H1 (cell line): Measurements from ENCODE around the gene ZNF3. TPM values are rescaled to one million over a fixed set of nuclear protein-coding genes. Genes with fewer than 3 reads are reported as not detected.

Experiments
- CTCF ChIA-PET: fragments of 300-600 bp; sonication (Branson Sonifier 250); formaldehyde crosslinking; loops from one replicate; lab custom pipeline; 2021; ENCODE audit not compliant: partially characterized antibody; lab: Charles Lee
- POLR2A ChIA-PET: fragments of 300-600 bp; sonication (Branson Sonifier 250); formaldehyde crosslinking; loops from one replicate; lab custom pipeline; 2021; ENCODE audit warnings: inconsistent platforms; ENCODE audit not compliant: partially characterized antibody; lab: Charles Lee
- DNase-seq, 2 experiments: peaks; one replicate each; pipeline versions ENCODE4 v3.0.0 to v3.0.0-alpha.2; 2010 to 2022; ENCODE audit warnings: low spot score in 2 of 2, low read depth in 1 of 2, mixed read lengths in 1 of 2
- FAIRE-seq: peaks from 2 replicates; lab custom pipeline; 2011; peaks lifted over from hg19 to GRCh38; lab: Jason Lieb, UNC
- H2AFZ ChIP-seq: 2 replicates; pipeline ENCODE4 v1.8.1; 2012; ENCODE audit warnings: low read length, inconsistent platforms
- H2AK5ac ChIP-seq: 2 replicates; pipeline ENCODE4 v1.6.1; 2013; ENCODE audit warnings: low read depth, low read length
- H2BK120ac ChIP-seq: replicated peaks from 2 replicates; pipeline ENCODE3; 2013; ENCODE audit warnings: low read depth, low read length, inconsistent platforms
- H2BK12ac ChIP-seq: 2 replicates; pipeline ENCODE4 v1.6.1; 2013; ENCODE audit warnings: low read depth, low read length
- H2BK15ac ChIP-seq: 2 replicates; pipeline ENCODE4 v1.6.1; 2013; ENCODE audit warnings: low read length
- H2BK20ac ChIP-seq: 2 replicates; pipeline ENCODE4 v1.6.1; 2013; ENCODE audit warnings: low read length
- H2BK5ac ChIP-seq: 2 replicates; pipeline ENCODE4 v1.6.1; 2013; ENCODE audit warnings: low read depth, low read length
- H3K14ac ChIP-seq: 2 replicates; pipeline ENCODE4 v1.6.1; 2013; ENCODE audit warnings: inconsistent platforms; ENCODE audit not compliant: insufficient read length
- H3K18ac ChIP-seq: 2 replicates; pipeline ENCODE4 v1.6.1; 2013; ENCODE audit warnings: low read length; ENCODE audit errors: extremely low read depth
- H3K23ac ChIP-seq: 2 replicates; pipeline ENCODE4 v1.6.1; 2013; ENCODE audit warnings: inconsistent platforms; ENCODE audit not compliant: insufficient read length
- H3K23me2 ChIP-seq: 2 replicates; pipeline ENCODE4 v1.6.1; 2013; ENCODE audit warnings: low read depth, low read length
- H3K27ac ChIP-seq: 2 replicates; pipeline ENCODE4 v1.6.1; 2011; ENCODE audit warnings: low read depth, low read length, inconsistent platforms
- H3K27me3 ChIP-seq, 4 experiments: replicated peaks in 1 of 4; 1 replicate in 1 of 4; 2 replicates in 3 of 4; pipeline versions ENCODE4 v1.6.1 to v1.8.1; 2011 to 2013; ENCODE audit warnings: low read length in 3 of 4, mild to moderate bottlenecking in 3 of 4, inconsistent platforms in 2 of 4, mixed read lengths in 2 of 4, moderate library complexity in 1 of 4; ENCODE audit not compliant: control insufficient read depth in 3 of 4, insufficient read depth in 3 of 4; ENCODE audit errors: extremely low read depth in 1 of 4
- H3K36me3 ChIP-seq, 4 experiments: 2 replicates each; pipeline versions ENCODE4 v1.6.1 to v1.8.1; 2011 to 2013; ENCODE audit warnings: mild to moderate bottlenecking in 4 of 4, low read length in 3 of 4, moderate library complexity in 2 of 4, control low read depth in 1 of 4, inconsistent platforms in 1 of 4; ENCODE audit not compliant: insufficient read depth in 4 of 4, control insufficient read depth in 2 of 4
- H3K4ac ChIP-seq: replicated peaks from 2 replicates; pipeline ENCODE3; 2013; ENCODE audit warnings: low read length, low read depth, mixed read lengths, inconsistent platforms; ENCODE audit not compliant: insufficient read length
- H3K4me1 ChIP-seq, 4 experiments: replicated peaks in 1 of 4; 1 replicate in 1 of 4; 2 replicates in 3 of 4; pipeline versions ENCODE4 v1.6.1 to v1.8.1; 2011 to 2013; ENCODE audit warnings: low read length in 3 of 4, inconsistent platforms in 2 of 4, mixed read lengths in 1 of 4; ENCODE audit not compliant: insufficient read depth in 4 of 4, control insufficient read depth in 3 of 4
- H3K4me2 ChIP-seq, 2 experiments: 2 replicates each; pipeline versions ENCODE4 v1.6.1 to v1.8.1; 2011 to 2013; ENCODE audit warnings: low read depth in 2 of 2, low read length in 2 of 2, control low read depth in 1 of 2, inconsistent platforms in 1 of 2, mild to moderate bottlenecking in 1 of 2; ENCODE audit not compliant: insufficient read depth in 1 of 2
- H3K4me3 ChIP-seq, 4 experiments: fragments of 200-600, 300-600 bp in 1 of 4; sonication (generic), shearing (Covaris generic), sonication (Bioruptor Twin) in 1 of 4; 2 replicates each; pipeline versions ENCODE4 v1.5.1 to v1.8.1; 2011 to 2016; ENCODE audit warnings: low read length in 4 of 4, low read depth in 3 of 4, control low read depth in 2 of 4, inconsistent platforms in 2 of 4, mild to moderate bottlenecking in 2 of 4, mixed read lengths in 1 of 4, moderate library complexity in 1 of 4; ENCODE audit not compliant: insufficient read depth in 2 of 4; ENCODE audit errors: extremely low read depth in 1 of 4
- H3K56ac ChIP-seq: replicated peaks from 2 replicates; pipeline ENCODE3; 2013; ENCODE audit warnings: low read depth, mild to moderate bottlenecking, mixed read lengths, low read length, inconsistent platforms; ENCODE audit not compliant: insufficient read length
- H3K79me1 ChIP-seq: 2 replicates; pipeline ENCODE4 v1.6.1; 2013; ENCODE audit warnings: low read depth, low read length, control low read depth
- H3K79me2 ChIP-seq, 2 experiments: 2 replicates each; pipeline versions ENCODE4 v1.6.1 to v1.8.1; 2012 to 2013; ENCODE audit warnings: low read length in 2 of 2, mild to moderate bottlenecking in 2 of 2, inconsistent platforms in 1 of 2; ENCODE audit not compliant: insufficient read depth in 2 of 2, control insufficient read depth in 1 of 2
- H3K9ac ChIP-seq, 4 experiments: replicated peaks in 1 of 4; 1 replicate in 1 of 4; 2 replicates in 3 of 4; pipeline versions ENCODE4 v1.6.1 to v1.8.1; 2011 to 2013; ENCODE audit warnings: low read depth in 3 of 4, low read length in 3 of 4, control low read depth in 2 of 4, mild to moderate bottlenecking in 2 of 4, moderate library complexity in 2 of 4, inconsistent platforms in 1 of 4; ENCODE audit errors: extremely low read depth in 1 of 4
- H3K9me3 ChIP-seq, 2 experiments: 2 replicates each; pipeline versions ENCODE4 v1.6.1 to v1.8.1; 2012 to 2013; ENCODE audit warnings: mild to moderate bottlenecking in 2 of 2, moderate library complexity in 2 of 2, control low read depth in 1 of 2, inconsistent platforms in 1 of 2, low read depth in 1 of 2, low read length in 1 of 2, mixed read lengths in 1 of 2; ENCODE audit not compliant: insufficient read depth in 2 of 2
- H4K20me1 ChIP-seq, 2 experiments: replicated peaks in 1 of 2; 2 replicates each; pipeline versions ENCODE3 to v1.8.1; 2011 to 2013; ENCODE audit warnings: inconsistent platforms in 2 of 2, low read length in 2 of 2, mild to moderate bottlenecking in 1 of 2; ENCODE audit not compliant: insufficient read depth in 2 of 2, control insufficient read depth in 1 of 2
- H4K5ac ChIP-seq: 2 replicates; pipeline ENCODE4 v1.6.1; 2013; ENCODE audit warnings: low read length, low read depth, mixed read lengths, inconsistent platforms; ENCODE audit not compliant: insufficient read length
- H4K8ac ChIP-seq: 2 replicates; pipeline ENCODE4 v1.8.0; 2013; ENCODE audit warnings: mild to moderate bottlenecking, moderate library complexity, low read length, inconsistent platforms; ENCODE audit not compliant: insufficient read depth; ENCODE audit errors: extremely low read depth
- H4K91ac ChIP-seq: replicated peaks from 2 replicates; pipeline ENCODE3; 2013; ENCODE audit warnings: low read length, mixed read lengths, inconsistent platforms; ENCODE audit not compliant: insufficient read length
- BACH1 ChIP-seq: IDR thresholded peaks from 2 replicates; pipeline ENCODE4 v1.6.1; 2012; ENCODE audit warnings: low read length, improper control_type of control experiment
- CHD1 ChIP-seq: IDR thresholded peaks from 2 replicates; pipeline ENCODE4 v1.6.1; 2012; ENCODE audit warnings: low read depth, low read length, improper control_type of control experiment
- CTBP2 ChIP-seq: IDR thresholded peaks from 2 replicates; pipeline ENCODE4 v1.7.0; 2011; ENCODE audit warnings: borderline replicate concordance, mild to moderate bottlenecking, moderate library complexity, mixed read lengths, low read length; ENCODE audit not compliant: insufficient read depth, insufficient read length
- POLR2A ChIP-seq, 2 experiments: IDR thresholded peaks; 1 replicate in 1 of 2; 2 replicates in 1 of 2; pipeline ENCODE4 v1.6.1; 2011; ENCODE audit warnings: low read depth in 2 of 2, low read length in 2 of 2, mild to moderate bottlenecking in 2 of 2; ENCODE audit errors: control extremely low read depth in 1 of 2
- POLR2AphosphoS5 ChIP-seq: IDR thresholded peaks from 2 replicates; pipeline ENCODE4 v1.6.1; 2011; ENCODE audit warnings: low read depth, low read length
- POU5F1 ChIP-seq: IDR thresholded peaks from 2 replicates; pipeline ENCODE4 v1.6.1; 2011; ENCODE audit warnings: low read depth, mild to moderate bottlenecking, low read length, moderate library complexity
- RBBP5 ChIP-seq: IDR thresholded peaks from 2 replicates; pipeline ENCODE4 v1.7.1; 2012; ENCODE audit warnings: low read depth, mild to moderate bottlenecking, inconsistent platforms, low read length, moderate library complexity, borderline replicate concordance
- WGBS, 2 experiments: shearing (Covaris generic) in 1 of 2; methylation state at CpG; one replicate each; pipeline versions ENCODE4 v1.1.6 to v1.1.7; 2013 to 2015; ENCODE audit warnings: low lambda C conversion rate in 2 of 2, mixed read lengths in 2 of 2, inconsistent platforms in 1 of 2, low coverage in 1 of 2, missing lambda C conversion rate in 1 of 2; ENCODE audit not compliant: insufficient replicate concordance in 2 of 2, insufficient coverage in 1 of 2, insufficient read length in 1 of 2; ENCODE audit errors: extremely low coverage in 1 of 2, missing lambda C conversion rate in 1 of 2; 5-methylcytosine and 5-hydroxymethylcytosine counted together
- polyA plus RNA-seq, 7 experiments: library from polyadenylated mRNA; depleted of rRNA in 3 of 7; stranded (reverse) in 5 of 7; unstranded in 2 of 7; fragments of >200 nt in 5 of 7; fragments of 200-250 nt in 2 of 7; gene quantifications; 1 replicate in 5 of 7; 2 replicates in 1 of 7; 4 replicates in 1 of 7; pipeline versions ENCODE4 v1.2.1 to v1.2.3, GENCODE V29; 2011 to 2013; ENCODE audit warnings: missing spikeins in 2 of 7, mixed read lengths in 2 of 7
- total RNA-seq: library from RNA; stranded (reverse); fragmentation: NEBNext Ultra II Directional; extraction: Animal tissue kit (Norgen Biotek cat#: 25700); gene quantifications from 2 replicates; pipeline ENCODE4 v1.2.1, GENCODE V29; 2021

ZNF3 gene
- total and polyA plus RNA-seq, 2 of the 8 experiments (the other 6 are each of a cell fraction or from before 2014, with no cell fraction given), result 26.9 to 49.1 TPM

DNA sequence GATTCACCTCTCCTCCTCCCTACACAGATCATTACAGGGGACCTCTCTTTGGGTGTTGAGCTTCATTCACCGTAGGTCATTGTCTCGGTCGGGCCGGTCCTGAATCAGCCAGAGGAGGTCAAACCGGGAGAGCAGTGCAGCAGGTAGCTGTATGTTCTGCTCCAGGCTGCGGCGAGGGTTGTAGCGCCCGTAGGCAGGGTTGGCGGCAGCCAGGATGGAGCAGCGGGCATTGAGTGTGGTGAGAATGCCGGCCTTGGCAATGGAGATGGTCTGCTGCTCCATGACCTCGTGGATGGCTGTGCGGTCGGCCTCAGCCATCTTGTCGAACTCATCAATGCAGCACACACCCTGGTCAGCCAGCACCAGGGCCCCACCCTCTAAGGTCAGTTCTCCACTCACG, 14.2 kb upstream of the ZNF3 start:
- Histone ChIP-seq H2AFZ (no peak overlapping the region), H3K27ac (no peak overlapping the region), H3K4me3 (no peak overlapping the region), H2BK120ac (no peak overlapping the region), H2AK5ac (no peak overlapping the region), H4K8ac (no peak overlapping the region; the same call in 1 of the 2 replicates), H3K14ac (no peak overlapping the region), H3K9me3 (no peaks in the 10 kb centered on the region), H3K79me1 (peaks cover 17% of the 10 kb centered on the region), H3K18ac (no peak overlapping the region), H4K5ac (no peak overlapping the region), H3K4me2 (no peak overlapping the region), H2BK15ac (no peak overlapping the region), H3K79me2 (peaks cover 9 to 45% of the 10 kb centered on the region in 2 experiments), H3K27me3 (no peaks in the 10 kb centered on the region), H4K91ac (no peak overlapping the region), H3K36me3 (peaks cover 84 to 91% (median 86%) of the 10 kb centered on the region in 4 experiments), H2BK12ac (no peak overlapping the region), H3K23me2 (no peaks in the 10 kb centered on the region; the same call in 1 of the 2 replicates), H2BK5ac (no peak overlapping the region), H3K9ac (no peak overlapping the region), H3K56ac (no peak overlapping the region), H4K20me1 (peaks cover 26 to 41% of the 10 kb centered on the region in 2 experiments), H3K4ac (no peak overlapping the region), H3K4me1 (peaks cover 0 to 8% (median 3%) of the 10 kb centered on the region in 4 experiments; a peak in 3 of 7 replicates), H3K23ac (no peak overlapping the region), H2BK20ac (no peak overlapping the region)
- no peak for TF ChIP-seq CHD1
- no peak for TF ChIP-seq RBBP5
- TF ChIP-seq BACH1, result no peak
- no peak for TF ChIP-seq CTBP2
- peak; percentile 29; the same call in 1 of the 2 replicates for TF ChIP-seq POLR2AphosphoS5
- no peak for TF ChIP-seq POU5F1
- TF ChIP-seq POLR2A (IDR thresholded peaks at IDR 0.05; ENCODE audit: control extremely low read depth in 1 of 2, low read depth in 2 of 2, low read length in 2 of 2), result peak; percentile 1 to 62; a peak in 1 of 3 replicates
- DNase-seq, result no peak
- POLR2A ChIA-PET, result interaction anchor here (0.7 to 19.5 kb wide), 21 partner anchors 11 to 106 kb away, joined by 3 to 722 read pairs (median 4); partner anchors contain the start of genes AP4M1, CNPY4, COPS6 and LAMTOR4
- CTCF ChIA-PET, result interaction anchor here (1.5 kb wide), 2 partner anchors 8 to 38 kb away, joined by 3 to 6 read pairs; no protein-coding TSS in a partner anchor
- whole genome bisulfite sequencing, 2 experiments, result 93% methylated on average over 17 of the region's 17 CpGs; no CpG with 5 or more reads in 1 of the 2 experiments
- no peak for FAIRE-seq
